H9 (cell line): ENCODE data around the gene RNU6-1. TPM values are rescaled to one million over a fixed set of nuclear protein-coding genes. Genes with fewer than 3 reads are reported as not detected.

Experiments used
- DNase-seq: peaks from one replicate; pipeline ENCODE4 v3.0.0-alpha.2; 2017
- H2AFZ ChIP-seq: one replicate; pipeline ENCODE4 v1.6.1; 2013; ENCODE audit warnings: mild to moderate bottlenecking, low read length, control low read depth, moderate library complexity
- H2AK5ac ChIP-seq: 2 replicates; pipeline ENCODE4 v1.6.1; 2013; ENCODE audit warnings: low read length, control low read depth, mixed read lengths; ENCODE audit not compliant: insufficient read length
- H2BK120ac ChIP-seq: one replicate; pipeline ENCODE4 v1.6.1; 2013; ENCODE audit warnings: low read depth, mild to moderate bottlenecking, low read length, control low read depth, inconsistent platforms; ENCODE audit not compliant: poor library complexity, severe bottlenecking
- H2BK12ac ChIP-seq: 2 replicates; pipeline ENCODE4 v1.6.1; 2013; ENCODE audit warnings: low read length, control low read depth, mixed read lengths, low read depth; ENCODE audit not compliant: insufficient read length
- H2BK15ac ChIP-seq: 2 replicates; pipeline ENCODE4 v1.6.1; 2013; ENCODE audit warnings: low read depth, low read length, control low read depth
- H2BK20ac ChIP-seq: one replicate; pipeline ENCODE4 v1.6.1; 2013; ENCODE audit warnings: low read depth, mild to moderate bottlenecking, low read length, control low read depth, inconsistent platforms; ENCODE audit not compliant: poor library complexity, severe bottlenecking
- H2BK5ac ChIP-seq: 2 replicates; pipeline ENCODE4 v1.6.1; 2013; ENCODE audit warnings: low read length, control low read depth, mixed read lengths; ENCODE audit not compliant: insufficient read length
- H3K14ac ChIP-seq: 2 replicates; pipeline ENCODE4 v1.6.1; 2013; ENCODE audit warnings: low read length, control low read depth; ENCODE audit not compliant: insufficient read depth
- H3K18ac ChIP-seq: 2 replicates; pipeline ENCODE4 v1.6.1; 2013; ENCODE audit warnings: low read depth, mild to moderate bottlenecking, mixed read lengths, low read length, control low read depth; ENCODE audit not compliant: insufficient read length
- H3K23ac ChIP-seq: 2 replicates; pipeline ENCODE4 v1.6.1; 2013; ENCODE audit warnings: low read length, control low read depth, mixed read lengths, low read depth; ENCODE audit not compliant: insufficient read length
- H3K23me2 ChIP-seq: 2 replicates; pipeline ENCODE4 v1.6.1; 2013; ENCODE audit warnings: low read depth, mild to moderate bottlenecking, mixed read lengths, low read length, control low read depth; ENCODE audit not compliant: insufficient read length, poor library complexity, severe bottlenecking
- H3K27ac ChIP-seq: 2 replicates; pipeline ENCODE4 v1.5.1; 2013; ENCODE audit warnings: low read length, control low read depth, mixed read lengths, low read depth; ENCODE audit not compliant: insufficient read length
- H3K27me3 ChIP-seq: 2 replicates; pipeline ENCODE4 v1.6.1; 2013; ENCODE audit warnings: low read length, control low read depth, inconsistent platforms; ENCODE audit not compliant: insufficient read depth
- H3K4ac ChIP-seq: 2 replicates; pipeline ENCODE4 v1.6.1; 2013; ENCODE audit warnings: low read depth, mild to moderate bottlenecking, control low read depth, inconsistent platforms, low read length, moderate library complexity
- H3K4me1 ChIP-seq: 2 replicates; pipeline ENCODE4 v1.6.1; 2013; ENCODE audit warnings: low read length, control low read depth, inconsistent platforms; ENCODE audit not compliant: insufficient read depth
- H3K4me2 ChIP-seq: 2 replicates; pipeline ENCODE4 v1.6.1; 2013; ENCODE audit warnings: low read length, control low read depth, mixed read lengths; ENCODE audit not compliant: insufficient read length, insufficient read depth
- H3K56ac ChIP-seq: 2 replicates; pipeline ENCODE4 v1.6.1; 2013; ENCODE audit warnings: low read depth, mild to moderate bottlenecking, mixed read lengths, low read length, control low read depth; ENCODE audit not compliant: insufficient read length
- H3K79me1 ChIP-seq: 2 replicates; pipeline ENCODE4 v1.6.1; 2013; ENCODE audit warnings: low read depth, mild to moderate bottlenecking, moderate library complexity, low read length, control low read depth, inconsistent platforms; ENCODE audit not compliant: insufficient read depth, poor library complexity, severe bottlenecking
- H3K79me2 ChIP-seq: 2 replicates; pipeline ENCODE4 v1.6.1; 2013; ENCODE audit warnings: low read length, control low read depth, inconsistent platforms; ENCODE audit not compliant: insufficient read depth
- H3K9ac ChIP-seq: 2 replicates; pipeline ENCODE4 v1.6.1; 2013; ENCODE audit warnings: low read length, control low read depth, mixed read lengths; ENCODE audit not compliant: insufficient read length; ENCODE audit errors: extremely low read depth
- H3K9me3 ChIP-seq: one replicate; pipeline ENCODE4 v1.6.1; 2013; ENCODE audit warnings: low read depth, low read length, inconsistent platforms; ENCODE audit not compliant: control insufficient read depth
- H3T11ph ChIP-seq: one replicate; pipeline ENCODE4 v1.6.1; 2013; ENCODE audit warnings: mild to moderate bottlenecking, low read length, control low read depth, inconsistent platforms
- H4K20me1 ChIP-seq: one replicate; pipeline ENCODE4 v1.6.1; 2013; ENCODE audit not compliant: control insufficient read depth, insufficient read length, insufficient read depth
- H4K5ac ChIP-seq: 2 replicates; pipeline ENCODE4 v1.6.1; 2013; ENCODE audit warnings: low read depth, mild to moderate bottlenecking, mixed read lengths, low read length, control low read depth; ENCODE audit not compliant: insufficient read length
- H4K8ac ChIP-seq: replicated peaks from 2 replicates; pipeline ENCODE4 v1.6.1; 2013; ENCODE audit warnings: low read length, control low read depth, mixed read lengths, low read depth; ENCODE audit not compliant: insufficient read length
- H4K91ac ChIP-seq: 2 replicates; pipeline ENCODE4 v1.6.1; 2013; ENCODE audit warnings: low read depth, mild to moderate bottlenecking, moderate library complexity, mixed read lengths, low read length, control low read depth; ENCODE audit not compliant: insufficient read length
- H3K27ac Mint-ChIP-seq, 3 experiments: 2 replicates in 2 of 3; 3 replicates in 1 of 3; pipeline ENCODE4 v1.8.0; 2020 to 2021; ENCODE audit warnings: mixed read lengths in 3 of 3, mild to moderate bottlenecking in 1 of 3, moderate library complexity in 1 of 3
- H3K27me3 Mint-ChIP-seq: 2 replicates; pipeline ENCODE4 v1.8.0; 2021; ENCODE audit warnings: low read depth, mild to moderate bottlenecking, moderate library complexity, mixed read lengths
- H3K36me3 Mint-ChIP-seq, 3 experiments: 2 replicates in 2 of 3; 3 replicates in 1 of 3; pipeline ENCODE4 v1.8.0; 2020 to 2021; ENCODE audit warnings: low read depth in 3 of 3, mixed read lengths in 3 of 3; ENCODE audit not compliant: insufficient read depth in 1 of 3
- H3K4me1 Mint-ChIP-seq, 2 experiments: 2 replicates each; pipeline ENCODE4 v1.8.0; 2020; ENCODE audit warnings: mixed read lengths in 2 of 2
- H3K4me3 Mint-ChIP-seq, 2 experiments: 2 replicates in 1 of 2; 3 replicates in 1 of 2; pipeline ENCODE4 v1.8.0; 2020 to 2021; ENCODE audit warnings: mild to moderate bottlenecking in 2 of 2, mixed read lengths in 2 of 2, moderate library complexity in 1 of 2
- H3K9me3 Mint-ChIP-seq, 2 experiments: 2 replicates in 1 of 2; 3 replicates in 1 of 2; pipeline ENCODE4 v1.8.0; 2020; ENCODE audit warnings: mild to moderate bottlenecking in 2 of 2, mixed read lengths in 2 of 2, moderate library complexity in 1 of 2
- CTCF ChIP-seq: fragments of 200-600 bp; sonication (generic); conservative IDR thresholded peaks from 3 replicates; pipeline ENCODE4 v1.8.0; 2021; ENCODE audit warnings: antibody characterized with exemption, mild to moderate bottlenecking
- WGBS: extraction: QIAGEN DNeasy Blood & Tissue Kit; methylation state at CpG from one replicate; pipeline ENCODE4 v1.1.7; 2013; ENCODE audit warnings: missing lambda C conversion rate, low lambda C conversion rate, mixed read lengths; ENCODE audit not compliant: insufficient read length; ENCODE audit errors: extremely low coverage; 5-methylcytosine and 5-hydroxymethylcytosine counted together
- total RNA-seq: library from RNA; stranded (reverse); gene quantifications from 2 replicates; pipeline ENCODE4 v1.2.1, GENCODE V29; 2021

RNU6-1 gene
- total RNA-seq, 1 experiment from 2014 or later: not detected

DNA sequence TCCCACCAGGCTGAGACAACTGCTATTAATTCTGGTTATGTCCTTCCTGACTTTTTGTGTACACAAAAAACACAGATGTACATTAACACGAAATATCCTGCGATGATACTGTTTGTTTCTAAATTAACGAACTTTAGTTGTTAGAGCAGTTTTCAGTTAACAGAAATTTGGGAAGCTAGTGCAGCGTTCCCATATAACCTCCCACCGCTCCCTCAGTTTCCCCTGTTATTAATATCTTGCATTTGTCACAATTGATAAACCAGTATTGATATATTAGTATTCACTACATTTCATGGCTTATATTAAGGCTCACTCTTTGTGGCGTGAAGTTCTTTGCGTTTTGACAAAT is 45.3 kb upstream of the RNU6-1 start:
- H3K79me2 ChIP-seq: no peaks in the 10 kb centered on the region
- no peaks in the 10 kb centered on the region for H3K9me3 ChIP-seq
- H3K4ac ChIP-seq: no peak overlapping the region
- H3K23ac ChIP-seq: no peak overlapping the region
- no peak for TF ChIP-seq CTCF
- DNase-seq: no peak
- peaks cover 0 to 7% (median 0%) of the 10 kb centered on the region in 3 experiments; a peak in 2 of 7 replicates for H3K36me3 Mint-ChIP-seq
- peak overlapping the region; percentile 54 for H3K4me2 ChIP-seq
- H3K27ac ChIP-seq: no peak overlapping the region
- H2AK5ac ChIP-seq: no peak overlapping the region
- H4K8ac ChIP-seq: no peak overlapping the region
- no peak overlapping the region for H3K27ac Mint-ChIP-seq
- H2BK120ac ChIP-seq: no peak overlapping the region
- no CpG with 5 or more reads among the region's 7 CpGs for WGBS
- peaks cover 5% of the 10 kb centered on the region for H3K23me2 ChIP-seq
- no peak overlapping the region for H3K9ac ChIP-seq
- H4K5ac ChIP-seq: no peak overlapping the region
- no peak overlapping the region for H2BK15ac ChIP-seq
- H2AFZ ChIP-seq: no peak overlapping the region
- H4K91ac ChIP-seq: no peak overlapping the region
- H3K9me3 Mint-ChIP-seq: peaks cover 3 to 5% of the 10 kb centered on the region in 2 experiments; a peak in 2 of 5 replicates
- no peak overlapping the region for H3K56ac ChIP-seq
- no peaks in the 10 kb centered on the region for H3K79me1 ChIP-seq
- H3K27me3 ChIP-seq: no peaks in the 10 kb centered on the region; the same call in 1 of the 2 replicates
- H2BK20ac ChIP-seq: no peak overlapping the region
- H4K20me1 ChIP-seq: no peaks in the 10 kb centered on the region
- H3K14ac ChIP-seq: no peak overlapping the region
- no peak overlapping the region for H3T11ph ChIP-seq
- no peak overlapping the region for H2BK12ac ChIP-seq
- no peaks in the 10 kb centered on the region; the same call in 1 of the 2 replicates for H3K4me1 ChIP-seq
- no peak overlapping the region for H2BK5ac ChIP-seq
- H3K18ac ChIP-seq: no peak overlapping the region
- peaks cover 36% of the 10 kb centered on the region for H3K27me3 Mint-ChIP-seq
- peak overlapping the region; percentile 68 to 74 for H3K4me3 Mint-ChIP-seq
- H3K4me1 Mint-ChIP-seq: peaks cover 26 to 27% of the 10 kb centered on the region in 2 experiments
